ENCODE data around the gene MYO3A. TPM values are rescaled to one million over a fixed set of nuclear protein-coding genes. Genes with fewer than 3 reads are reported as not detected.

The MYO3A gene
- polyA plus RNA-seq, 1 donor (not counting 4 experiments of a cell fraction or from before 2014, with no cell fraction given), result not detected

- DNase-seq (ENCODE audit: low read depth, low spot score), result no peak
- Histone ChIP-seq H3K27me3 (ENCODE audit: control insufficient read depth, extremely low read depth, insufficient read depth, low read length) (no peaks in the 10 kb centered on the region), H3K27ac (ENCODE audit: control insufficient read depth, insufficient read depth, low read length) (no peak overlapping the region), H3K79me2 (ENCODE audit: control insufficient read depth, insufficient read depth, low read length) (no peaks in the 10 kb centered on the region), H3K9me3 (ENCODE audit: control insufficient read depth, low read depth, low read length) (no peaks in the 10 kb centered on the region), H3K9ac (ENCODE audit: control insufficient read depth, extremely low read depth, insufficient read depth, low read length) (no peak overlapping the region), H3K4me2 (ENCODE audit: control insufficient read depth, extremely low read depth, insufficient read depth, low read depth, low read length) (no peak overlapping the region), H4K20me1 (ENCODE audit: control insufficient read depth, extremely low read depth, insufficient read depth, low read length) (no peaks in the 10 kb centered on the region), H2AFZ (ENCODE audit: control insufficient read depth, low read length) (no peak overlapping the region), H3K9me1 (ENCODE audit: control insufficient read depth, extremely low read depth, insufficient read depth, low read length) (no peaks in the 10 kb centered on the region), H3K4me1 (ENCODE audit: control insufficient read depth, extremely low read depth, insufficient read depth, low read length) (no peaks in the 10 kb centered on the region), H3K4me3 (ENCODE audit: control insufficient read depth in 2 of 3, extremely low read depth in 1 of 3, insufficient read depth in 2 of 3, low read depth in 1 of 3, low read length in 3 of 3) (no peak overlapping the region), H3K36me3 (ENCODE audit: control insufficient read depth in 2 of 2, extremely low read depth in 1 of 2, insufficient read depth in 2 of 2, low read length in 2 of 2) (no peaks in the 10 kb centered on the region)
- FAIRE-seq, result no peak
- TF ChIP-seq EZH2 (IDR thresholded peaks at IDR 0.05; ENCODE audit: low read length), result no peak
- no peak for TF ChIP-seq CTCF (optimal IDR thresholded peaks at IDR 0.05 in 1 of 3, IDR thresholded peaks at IDR 0.05 in 1 of 3, conservative IDR thresholded peaks at IDR 0.05 in 1 of 3; ENCODE audit: extremely low read depth in 1 of 3, insufficient read depth in 2 of 3, low read length in 3 of 3)
- dilution Hi-C loops (cut with MboI; ENCODE audit: extremely low pct_ligation_motif_present, low sequenced_read_pairs), result no loop called here
Observed at GRCh38 chr10:25912866-25913265, 21.2 kb upstream of the MYO3A start.

DNA sequence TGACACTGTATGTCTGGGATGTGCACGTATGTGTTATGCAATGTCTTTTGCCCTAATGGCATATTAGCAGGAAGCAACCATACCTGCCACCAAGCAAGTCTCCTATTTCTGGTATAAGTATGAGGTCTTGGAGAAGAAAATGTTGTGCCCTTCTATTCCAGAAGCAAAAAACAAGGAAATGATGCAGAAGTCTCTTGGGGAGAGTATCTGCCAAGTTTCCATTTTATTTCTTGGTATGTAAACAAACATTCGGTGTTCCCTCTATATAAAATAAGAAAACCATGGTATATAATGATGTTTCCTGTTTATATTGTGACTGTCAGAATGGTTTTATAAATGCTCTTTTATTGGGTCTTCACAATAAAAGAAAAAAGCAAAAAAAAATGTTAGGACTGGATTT, 19.3 kb upstream of the MYO3A start:
- H3K9me3 ChIP-seq (ENCODE audit: control insufficient read depth, low read depth, low read length), result no peaks in the 10 kb centered on the region
- H3K4me1 ChIP-seq (ENCODE audit: control insufficient read depth, extremely low read depth, insufficient read depth, low read length), result no peaks in the 10 kb centered on the region
- H3K9me1 ChIP-seq (ENCODE audit: control insufficient read depth, extremely low read depth, insufficient read depth, low read length), result no peaks in the 10 kb centered on the region
- H3K27ac ChIP-seq (ENCODE audit: control insufficient read depth, insufficient read depth, low read length), result no peak overlapping the region
- no peak overlapping the region for H3K9ac ChIP-seq (ENCODE audit: control insufficient read depth, extremely low read depth, insufficient read depth, low read length)
- no peak overlapping the region for H2AFZ ChIP-seq (ENCODE audit: control insufficient read depth, low read length)
- H3K79me2 ChIP-seq (ENCODE audit: control insufficient read depth, insufficient read depth, low read length), result no peaks in the 10 kb centered on the region
- no peaks in the 10 kb centered on the region for H4K20me1 ChIP-seq (ENCODE audit: control insufficient read depth, extremely low read depth, insufficient read depth, low read length)
- H3K27me3 ChIP-seq (ENCODE audit: control insufficient read depth, extremely low read depth, insufficient read depth, low read length), result no peaks in the 10 kb centered on the region
- no peak for FAIRE-seq
- no peak for DNase-seq (ENCODE audit: low read depth, low spot score)
- dilution Hi-C loops (cut with MboI; ENCODE audit: extremely low pct_ligation_motif_present, low sequenced_read_pairs), result no loop called here
- H3K36me3 ChIP-seq (ENCODE audit: control insufficient read depth in 2 of 2, extremely low read depth in 1 of 2, insufficient read depth in 2 of 2, low read length in 2 of 2), result no peaks in the 10 kb centered on the region
- TF ChIP-seq CTCF (optimal IDR thresholded peaks at IDR 0.05 in 1 of 3, IDR thresholded peaks at IDR 0.05 in 1 of 3, conservative IDR thresholded peaks at IDR 0.05 in 1 of 3; ENCODE audit: extremely low read depth in 1 of 3, insufficient read depth in 2 of 3, low read length in 3 of 3), result no peak
- no peak for TF ChIP-seq EZH2 (IDR thresholded peaks at IDR 0.05; ENCODE audit: low read length)
- no peak overlapping the region for H3K4me3 ChIP-seq (ENCODE audit: control insufficient read depth in 2 of 3, extremely low read depth in 1 of 3, insufficient read depth in 2 of 3, low read depth in 1 of 3, low read length in 3 of 3)
- no peak overlapping the region for H3K4me2 ChIP-seq (ENCODE audit: control insufficient read depth, extremely low read depth, insufficient read depth, low read depth, low read length)
